GM23338 (cell line): ENCODE measurements around the gene ARHGAP10. TPM values are rescaled to one million over a fixed set of nuclear protein-coding genes. Genes with fewer than 3 reads are reported as not detected.

Experiments used
- ATAC-seq: fragments of 200-7000 bp; cut with Tn5 transposase; 3 replicates; pipeline ENCODE4 v1.9.1; 2020
- DNase-seq: peaks from one replicate; pipeline ENCODE4 v3.0.0-alpha.2; 2015; ENCODE audit warnings: low spot score
- H2AFZ ChIP-seq: fragments of 200-600 bp; sonication (generic); 2 replicates; pipeline ENCODE4 v1.8.0; 2016; ENCODE audit warnings: antibody characterized with exemption, mild to moderate bottlenecking, moderate library complexity
- H3F3A ChIP-seq: fragments of 200-600 bp; sonication (generic); replicated peaks from 2 replicates; pipeline ENCODE4 v1.8.0; 2017; ENCODE audit warnings: antibody characterized with exemption, mixed run types, low read depth
- H3K27ac ChIP-seq: fragments of 200-600 bp; sonication (generic); 2 replicates; pipeline ENCODE4 v1.6.1; 2016; ENCODE audit warnings: low read depth
- H3K27me3 ChIP-seq: fragments of 200-600 bp; sonication (generic); 2 replicates; pipeline ENCODE4 v1.8.0; 2016; ENCODE audit warnings: mild to moderate bottlenecking, mixed run types, moderate library complexity; ENCODE audit not compliant: insufficient read depth
- H3K36me3 ChIP-seq: fragments of 200-600 bp; sonication (generic); 2 replicates; pipeline ENCODE4 v1.8.0; 2016; ENCODE audit warnings: mild to moderate bottlenecking; ENCODE audit not compliant: insufficient read depth
- H3K4me1 ChIP-seq: fragments of 200-600 bp; sonication (generic); 2 replicates; pipeline ENCODE4 v1.8.0; 2016; ENCODE audit warnings: mild to moderate bottlenecking, moderate library complexity; ENCODE audit not compliant: insufficient read depth
- H3K4me2 ChIP-seq: fragments of 200-600 bp; sonication (generic); 2 replicates; pipeline ENCODE4 v1.7.1; 2017; ENCODE audit warnings: mixed run types
- H3K4me3 ChIP-seq: fragments of 200-600 bp; sonication (generic); 2 replicates; pipeline ENCODE4 v1.6.1; 2016; ENCODE audit warnings: mixed run types
- H3K79me2 ChIP-seq: fragments of 200-600 bp; sonication (generic); replicated peaks from 2 replicates; pipeline ENCODE4 v1.8.0; 2017; ENCODE audit warnings: mild to moderate bottlenecking; ENCODE audit not compliant: insufficient read depth
- H3K9me2 ChIP-seq: fragments of 200-600 bp; sonication (generic); 2 replicates; pipeline ENCODE4 v1.8.0; 2017; ENCODE audit not compliant: insufficient read depth
- H4K20me1 ChIP-seq: fragments of 200-600 bp; sonication (generic); replicated peaks from 2 replicates; pipeline ENCODE4 v1.8.0; 2017; ENCODE audit warnings: mild to moderate bottlenecking; ENCODE audit not compliant: insufficient read depth
- H3K27ac Mint-ChIP-seq: 2 replicates; pipeline ENCODE4 v1.8.0; 2020; ENCODE audit warnings: inconsistent platforms, mild to moderate bottlenecking, moderate library complexity, mixed read lengths
- H3K27me3 Mint-ChIP-seq: 3 replicates; pipeline ENCODE4 v1.8.0; 2022; ENCODE audit warnings: low read depth, mild to moderate bottlenecking, moderate library complexity, mixed read lengths, inconsistent platforms; ENCODE audit not compliant: insufficient read depth, poor library complexity
- H3K36me3 Mint-ChIP-seq: 3 replicates; pipeline ENCODE4 v1.8.0; 2021; ENCODE audit warnings: low read depth, mild to moderate bottlenecking, inconsistent platforms, moderate library complexity, mixed read lengths
- H3K4me1 Mint-ChIP-seq: 3 replicates; pipeline ENCODE4 v1.8.0; 2020; ENCODE audit warnings: mild to moderate bottlenecking, inconsistent platforms, mixed read lengths
- H3K4me3 Mint-ChIP-seq: 3 replicates; pipeline ENCODE4 v1.8.0; 2021; ENCODE audit warnings: moderate library complexity, mild to moderate bottlenecking, inconsistent platforms, mixed read lengths
- H3K9me3 Mint-ChIP-seq: 3 replicates; pipeline ENCODE4 v1.8.0; 2020; ENCODE audit warnings: moderate library complexity, mild to moderate bottlenecking, inconsistent platforms, mixed read lengths
- CREB1 ChIP-seq: fragments of 250-450 bp; sonication (Bioruptor Pico); IDR thresholded peaks from 2 replicates; pipeline ENCODE4 v1.5.0; 2020; ENCODE audit warnings: low read depth, mild to moderate bottlenecking, moderate library complexity
- ETS1 ChIP-seq: IDR thresholded peaks from 2 replicates; pipeline ENCODE4 v1.6.1; 2016; ENCODE audit warnings: antibody characterized with exemption
- EZH2 ChIP-seq: fragments of 200-600 bp; sonication (generic); IDR thresholded peaks from one replicate; pipeline ENCODE4 v1.8.0; 2017; ENCODE audit warnings: antibody characterized with exemption, mild to moderate bottlenecking, low read depth; ENCODE audit not compliant: unreplicated experiment
- EZH2phosphoT487 ChIP-seq: fragments of 200-600 bp; sonication (generic); IDR thresholded peaks from one replicate; pipeline ENCODE4 v1.8.1; 2018; ENCODE audit warnings: antibody characterized with exemption; ENCODE audit not compliant: unreplicated experiment
- POLR2AphosphoS5 ChIP-seq: IDR thresholded peaks from 2 replicates; pipeline ENCODE4 v1.6.1; 2016; ENCODE audit warnings: antibody characterized with exemption, low read depth
- STAT1 ChIP-seq: IDR thresholded peaks from one replicate; pipeline ENCODE4 v1.6.1; 2016; ENCODE audit warnings: antibody characterized with exemption; ENCODE audit not compliant: unreplicated experiment
- ZNF114 ChIP-seq: fragments of 250-450 bp; sonication (Bioruptor Pico); IDR thresholded peaks from 2 replicates; pipeline ENCODE4 v1.5.0; 2020; ENCODE audit warnings: mild to moderate bottlenecking, moderate library complexity
- ZNF331 ChIP-seq: fragments of 250-450 bp; sonication (Bioruptor Pico); IDR thresholded peaks from 2 replicates; pipeline ENCODE4 v1.5.0; 2020; ENCODE audit warnings: low read depth, mild to moderate bottlenecking, moderate library complexity
- ZNF462 ChIP-seq: fragments of 250-450 bp; sonication (Bioruptor Pico); IDR thresholded peaks from 2 replicates; pipeline ENCODE4 v1.5.0; 2020; ENCODE audit warnings: mild to moderate bottlenecking, moderate library complexity
- polyA plus RNA-seq: library from polyadenylated mRNA; unstranded; fragments of >200 nt; fragmentation: Nextera tagmentation; extraction: Ambion mirVana; gene quantifications from 2 replicates; pipeline ENCODE4 v1.2.1, GENCODE V29; 2016
- total RNA-seq: library from RNA; depleted of rRNA; stranded (reverse); fragments of >200 nt; shearing (Covaris generic); gene quantifications from 2 replicates; pipeline ENCODE4 v1.2.3, GENCODE V29; 2014

The ARHGAP10 gene
- total and polyA plus RNA-seq, 2 experiments from 2014 or later, result 5.1 to 6.3 TPM

GRCh38 chr4:147725673-147726072 is 6.2 kb upstream of the ARHGAP10 start (continued):
- no peak for TF ChIP-seq ZNF462 (CRISPR knock-in tag)
- no peak for TF ChIP-seq POLR2AphosphoS5
- no peak for TF ChIP-seq ETS1
- TF ChIP-seq ZNF114, result no peak
- TF ChIP-seq ZNF331 (CRISPR knock-in tag), result no peak
- no peak for TF ChIP-seq STAT1
- no peak for TF ChIP-seq EZH2phosphoT487

GRCh38 chr4:147727476-147728028 is 4.3 kb upstream of the ARHGAP10 start:
- no peak overlapping the region for H3K4me2 ChIP-seq
- Mint-ChIP-seq H3K27ac (no peak overlapping the region), H3K4me1 (peaks cover 10% of the 10 kb centered on the region), H3K36me3 (no peaks in the 10 kb centered on the region), H3K4me3 (no peak overlapping the region), H3K9me3 (no peaks in the 10 kb centered on the region), H3K27me3 (peaks cover 16% of the 10 kb centered on the region)
- no peaks in the 10 kb centered on the region for H3F3A ChIP-seq
- no peak for ATAC-seq
- no peaks in the 10 kb centered on the region; the same call in 1 of the 2 replicates for H3K4me1 ChIP-seq
- H2AFZ ChIP-seq, result no peak overlapping the region
- H3K27me3 ChIP-seq, result peaks cover 45% of the 10 kb centered on the region
- no peak overlapping the region for H3K4me3 ChIP-seq
- H3K9me2 ChIP-seq, result no peaks in the 10 kb centered on the region
- H4K20me1 ChIP-seq, result no peaks in the 10 kb centered on the region
- H3K27ac ChIP-seq, result no peak overlapping the region
- DNase-seq, result no peak
- no peaks in the 10 kb centered on the region for H3K36me3 ChIP-seq
- H3K79me2 ChIP-seq, result no peaks in the 10 kb centered on the region
- TF ChIP-seq EZH2, result no peak
- no peak for TF ChIP-seq ZNF331 (CRISPR knock-in tag)
- TF ChIP-seq ZNF462 (CRISPR knock-in tag), result no peak
- TF ChIP-seq CREB1 (CRISPR knock-in tag), result no peak
- no peak for TF ChIP-seq POLR2AphosphoS5
